H1 (cell line): ENCODE data around the gene PNO1. TPM values are rescaled to one million over a fixed set of nuclear protein-coding genes. Genes with fewer than 3 reads are reported as not detected.

Experiments
- CBX8 ChIP-seq: fragments of 300-800, 300-1000 bp; sonication (generic); IDR thresholded peaks from 2 replicates; pipeline ENCODE4 v1.7.1; 2016; ENCODE audit warnings: low read depth, low read length, borderline replicate concordance
- polyA plus RNA-seq, 7 experiments: library from polyadenylated mRNA; depleted of rRNA in 3 of 7; stranded (reverse) in 5 of 7; unstranded in 2 of 7; fragments of >200 nt in 5 of 7; fragments of 200-250 nt in 2 of 7; gene quantifications; 1 replicate in 5 of 7; 2 replicates in 1 of 7; 4 replicates in 1 of 7; pipeline versions ENCODE4 v1.2.1 to v1.2.3, GENCODE V29; 2011 to 2013; ENCODE audit warnings: missing spikeins in 2 of 7, mixed read lengths in 2 of 7
- total RNA-seq: library from RNA; stranded (reverse); fragmentation: NEBNext Ultra II Directional; extraction: Animal tissue kit (Norgen Biotek cat#: 25700); gene quantifications from 2 replicates; pipeline ENCODE4 v1.2.1, GENCODE V29; 2021

The PNO1 gene
- total and polyA plus RNA-seq, 2 of the 8 experiments (the other 6 are each of a cell fraction or from before 2014, with no cell fraction given), result 18.6 to 33.2 TPM

DNA sequence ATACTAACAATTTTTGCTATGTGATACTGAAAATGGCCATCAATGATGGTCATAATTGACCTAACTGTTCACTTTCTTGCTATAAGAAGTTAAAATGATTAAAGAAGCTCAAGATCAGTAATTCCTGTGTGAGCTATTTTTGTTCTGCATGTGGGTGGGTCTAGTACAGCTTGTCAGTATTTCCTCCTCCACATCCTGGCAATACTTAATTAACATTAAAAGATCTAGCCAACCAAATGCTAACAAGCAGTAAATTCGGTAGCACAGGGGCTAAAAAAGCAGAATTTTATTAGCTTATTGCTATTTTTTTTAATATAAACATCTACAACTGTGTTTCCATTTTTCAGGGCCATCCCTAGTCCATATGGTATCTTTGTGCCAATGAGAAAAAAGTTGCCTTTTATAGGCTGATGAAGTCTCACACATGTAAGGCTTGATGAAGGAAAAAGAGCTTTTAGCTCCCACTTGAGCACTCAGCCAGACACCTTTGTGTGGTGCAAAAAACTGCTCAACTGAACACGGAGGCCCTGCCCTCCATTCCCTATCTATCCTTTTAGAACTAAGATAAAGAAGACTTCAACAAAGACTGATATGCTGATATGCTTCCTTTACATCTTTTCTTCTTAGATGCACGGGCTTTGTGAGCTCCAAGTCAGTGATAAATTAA, 4.9 kb upstream of the PNO1 start (continued):
- TF ChIP-seq CBX8, result no peak
